Measurements from ENCODE around the gene CPED1.

CPED1 gene

GRCh38 chr7:121071132-121071531, 82.6 kb downstream of the CPED1 start:
- TF ChIP-seq CTCF (IDR thresholded peaks at IDR 0.05): no peak

DNA sequence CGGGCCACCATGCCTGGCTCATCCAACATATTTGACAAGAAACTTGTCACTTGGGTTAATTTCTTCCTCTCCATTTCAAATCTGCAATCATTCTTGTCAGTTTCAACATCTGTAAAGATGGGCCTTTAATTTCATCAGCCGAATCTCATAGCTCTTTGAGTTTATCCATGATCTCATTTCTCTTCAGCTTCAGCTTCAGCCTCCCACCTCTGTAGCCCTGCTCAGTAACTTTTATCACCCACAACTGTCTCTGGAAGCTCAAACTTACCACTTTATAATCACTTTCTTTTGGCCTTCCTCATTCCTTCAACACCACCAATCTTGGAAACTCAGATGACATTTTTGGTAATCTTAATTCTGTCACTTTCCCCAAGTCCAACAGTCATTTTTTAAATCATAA, 83.2 kb downstream of the CPED1 start:
- TF ChIP-seq CTCF (IDR thresholded peaks at IDR 0.05): no peak

DNA sequence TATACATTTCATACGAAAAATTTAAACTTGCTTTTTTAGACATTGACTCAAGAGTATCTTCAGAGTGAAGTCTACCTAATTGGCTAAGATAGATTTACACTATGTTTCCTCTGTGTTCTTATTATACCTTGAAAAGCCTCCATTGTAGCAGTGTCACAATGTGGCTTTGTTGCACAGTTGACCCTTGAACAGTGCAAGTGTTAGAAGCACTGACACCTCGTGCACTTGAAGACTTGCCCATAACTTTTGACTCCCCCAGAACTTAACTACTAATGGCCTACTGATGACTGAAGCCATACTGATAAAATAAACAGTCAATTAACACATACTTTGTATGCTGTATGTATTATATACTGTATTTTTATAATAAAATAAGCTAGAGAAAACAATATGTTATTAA, 84.3 kb downstream of the CPED1 start:
- TF ChIP-seq CTCF (IDR thresholded peaks at IDR 0.05): no peak

GRCh38 chr7:121073463-121074099, 85.1 kb downstream of the CPED1 start:
- TF ChIP-seq CTCF (IDR thresholded peaks at IDR 0.05): no peak

- no peak for TF ChIP-seq CTCF (IDR thresholded peaks at IDR 0.05)
Observed at GRCh38 chr7:121075952-121076349, 87.4 kb downstream of the CPED1 start.

DNA sequence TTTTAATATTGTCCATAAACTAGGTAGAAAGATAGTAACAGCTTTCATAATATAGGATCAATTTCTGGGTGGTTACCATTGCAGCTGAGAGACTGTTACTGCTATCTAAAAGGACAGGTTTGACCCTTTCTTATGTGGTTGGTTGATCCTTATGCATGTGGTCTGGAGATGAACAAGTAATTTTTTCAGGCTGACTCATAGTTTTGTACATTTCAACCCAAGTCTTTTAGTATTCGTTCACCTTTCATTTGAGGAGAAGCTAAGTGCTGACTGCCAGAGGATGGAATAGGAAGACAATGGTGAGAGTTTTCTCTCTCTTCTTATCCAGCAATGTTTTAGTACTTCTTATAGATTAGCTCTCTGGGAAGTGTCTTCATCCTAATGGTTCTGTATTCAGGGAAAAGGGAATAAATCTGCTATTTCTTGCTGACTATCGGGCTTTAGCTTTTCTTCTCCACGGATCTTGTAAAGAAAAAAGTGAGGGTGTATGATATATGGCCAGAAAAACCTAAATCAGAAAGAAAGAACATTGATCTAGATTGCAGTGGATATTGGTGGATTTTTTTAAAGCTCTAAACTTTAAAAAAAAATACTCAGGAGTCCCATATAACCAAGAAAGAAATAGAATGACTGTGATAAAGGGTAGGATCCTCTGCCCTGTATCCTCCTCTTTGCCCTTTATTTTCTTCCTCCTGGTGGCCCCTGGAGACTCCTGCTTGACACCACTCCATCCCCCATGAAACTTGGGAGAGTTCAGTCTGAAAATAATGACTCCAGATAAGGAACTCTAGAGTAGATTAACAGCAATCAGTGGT, 88.0 kb downstream of the CPED1 start:
- TF ChIP-seq CTCF (IDR thresholded peaks at IDR 0.05): no peak

DNA sequence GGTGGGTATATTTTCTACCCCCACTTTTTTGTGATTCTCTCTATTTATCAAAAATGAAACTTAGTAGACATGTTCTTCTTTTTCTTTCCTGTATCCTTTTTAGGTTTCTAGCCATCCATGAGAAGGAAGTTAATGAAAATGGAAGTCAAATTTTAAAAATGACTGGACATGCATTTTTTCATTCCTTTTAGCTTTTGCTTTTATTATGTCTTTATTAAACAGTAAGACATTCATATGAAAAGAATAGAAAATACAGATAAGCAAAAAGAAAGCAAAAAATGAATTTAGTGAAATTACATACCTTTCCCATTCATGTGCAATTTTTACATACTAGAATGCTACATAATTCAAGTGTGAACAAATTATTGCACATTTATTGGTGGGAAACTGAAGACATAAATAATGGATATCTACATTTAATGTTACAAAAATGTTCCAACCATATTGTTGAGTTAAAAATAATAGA, 88.7 kb downstream of the CPED1 start:
- TF ChIP-seq CTCF (IDR thresholded peaks at IDR 0.05): no peak

All from LNCAP (cell line).